Heart right ventricle (tissue), 16 donors: ENCODE results near the gene RFX3. TPM values are rescaled to one million over a fixed set of nuclear protein-coding genes. Genes with fewer than 3 reads are reported as not detected.
A peak's percentile ranks its signal among the peaks of the same experiment; 100 is the strongest.

Source experiments
- ATAC-seq, 8 donors: fragments of 200-7000 bp; cut with Tn5 transposase; one replicate each; pipeline ENCODE4 v1.9.1; 2020; ENCODE audit warnings: mild to moderate bottlenecking in 8 of 8, moderate library complexity in 8 of 8, moderate number of reproducible peaks in 1 of 8
- DNase-seq, 2 donors: peaks; one replicate each; pipeline ENCODE4 v3.0.0-alpha.2; 2020
- H3K27ac ChIP-seq, 10 donors: fragments of 200-600 bp; sonication (generic) in 2 of 10; one replicate each; pipeline versions ENCODE4 v1.5.0 to v1.8.0; 2020 to 2022; ENCODE audit warnings: mild to moderate bottlenecking in 3 of 10
- H3K27me3 ChIP-seq, 7 donors: fragments of 200-600 bp; one replicate each; pipeline ENCODE4 v1.8.0; 2021 to 2022; ENCODE audit warnings: mild to moderate bottlenecking in 2 of 7
- H3K36me3 ChIP-seq, 9 donors: fragments of 200-600 bp; sonication (generic) in 1 of 9; one replicate each; pipeline versions ENCODE4 v1.5.0 to v1.8.0; 2020 to 2022; ENCODE audit warnings: mild to moderate bottlenecking in 2 of 9
- H3K4me1 ChIP-seq, 9 donors: fragments of 200-600 bp; sonication (generic) in 1 of 9; one replicate each; pipeline versions ENCODE4 v1.5.0 to v1.8.0; 2020 to 2022; ENCODE audit warnings: mild to moderate bottlenecking in 4 of 9
- H3K4me3 ChIP-seq, 10 donors: fragments of 200-600 bp; sonication (generic) in 2 of 10; one replicate each; pipeline versions ENCODE4 v1.5.0 to v1.8.0; 2020 to 2022; ENCODE audit warnings: mild to moderate bottlenecking in 7 of 10, moderate library complexity in 2 of 10
- H3K9me3 ChIP-seq, 11 donors: fragments of 200-600 bp in 10 of 11; sonication (generic) in 2 of 11; one replicate each; pipeline versions ENCODE4 v1.5.0 to v1.8.0; 2013 to 2022; ENCODE audit warnings: mild to moderate bottlenecking in 2 of 11, control low read depth in 1 of 11, moderate library complexity in 1 of 11
- CTCF ChIP-seq, 9 donors: fragments of 200-600 bp; sonication (generic) in 2 of 9; IDR thresholded peaks; one replicate each; pipeline versions ENCODE4 v1.5.0 to v1.8.0; 2021 to 2022; ENCODE audit warnings: antibody characterized with exemption in 9 of 9, mild to moderate bottlenecking in 5 of 9, moderate library complexity in 1 of 9
- WGBS, 2 donors: extraction: QIAGEN DNeasy Blood & Tissue Kit; methylation state at CpG; one replicate each; pipeline ENCODE4 v1.1.7; 2013; ENCODE audit warnings: inconsistent platforms in 1 of 2; 5-methylcytosine and 5-hydroxymethylcytosine counted together
- intact Hi-C, 10 donors: fragments of 100-400 bp; cut with DNase I; formaldehyde crosslinking; loops; one replicate each; pipeline versions ENCODE4 v1.11.1 to v1.14.2; 2022
- polyA plus RNA-seq, 2 donors: library from polyadenylated mRNA; stranded (reverse); fragments of 200-250 nt; gene quantifications; one replicate each; pipeline ENCODE4 v1.2.3, GENCODE V29; 2013
- total RNA-seq, 10 donors: library from RNA; stranded (reverse); fragmentation: NEBNext Ultra II Directional in 3 of 10; extraction: Animal tissue kit (Norgen Biotek cat#: 25700) in 3 of 10; gene quantifications; one replicate each; pipeline versions ENCODE4 v1.2.1 to v1.2.4, GENCODE V29; 2021 to 2023
- donor health status: Arrhythmogenic right ventricular cardiomyopathy.
- donor health status: ischemic (EF 13 %, LVEDD 7.1; RV severe dilation, severe dysfunction).
- donor health status: healthy with polysubstance abuse.
- donor health status: DM: no; HTN: yes; CAD: no.
- donor health status: DM: no; HTN: no; CAD: no.
- donor health status: ischemic (EF 25% LVEDD 6.9; RV normal size, moderate dysfunction).
- donor health status: ischemic (EF 25% LVEDD 5.7; RV mildly dilated, moderate dysfunction).
- donor health status: healthy.
- donor health status: DM: yes; HTN: yes; CAD: no.
- donor health status: Ischemic cardiomyopathy.
- donor health status: ischemic (EF 35%, LVEDD 5.7; RV mildly dilated, moderate dysfunction).
- donor health status: nonischemic (EF 11% LVEDD 7.7; RV severe dilation, severe dysfunction).
- donor health status: DM: yes; HTN: yes; CAD: no.
- donor health status: PGD.
- donor health status: ischemic (EF 29% LVEDD 5.4; RV normal size, mild dysfunction).
- donor health status: nonischemic (EF 23%, LVEDD 6.1; RV moderate dilation, normal function).

Gene RFX3
- total and polyA plus RNA-seq, 12 donors, result 0.43 to 5.9 (median 3.5) TPM

DNA sequence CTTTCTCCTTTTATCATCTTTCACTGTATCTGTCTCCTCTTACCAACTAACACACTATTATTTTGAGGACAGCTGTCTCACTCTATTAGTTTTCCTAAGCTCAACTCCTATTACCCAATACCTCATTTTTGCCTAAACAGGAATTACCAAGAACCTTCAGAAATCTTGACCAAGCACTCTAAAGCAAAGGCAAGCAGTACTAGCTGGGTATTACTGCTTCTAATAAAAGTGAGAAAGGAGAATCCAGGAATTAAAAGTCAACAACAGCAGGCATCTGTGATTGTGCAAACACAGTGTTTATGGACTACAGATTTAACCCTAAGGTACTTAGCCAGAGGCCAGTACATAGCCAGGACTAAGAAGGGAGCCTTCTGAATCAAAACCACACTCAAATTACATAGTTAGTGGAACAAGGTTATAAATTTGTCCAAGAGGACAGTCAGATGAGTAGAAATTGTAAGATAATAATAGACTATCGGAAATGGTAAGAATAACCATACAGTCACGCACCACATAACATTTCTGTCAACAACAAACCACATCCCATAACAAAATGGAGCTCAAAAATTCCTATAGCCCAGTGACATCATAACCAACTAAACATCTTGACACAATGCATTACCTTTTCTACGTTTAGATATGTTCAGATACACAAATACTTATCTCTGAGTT, 8.3 kb downstream of the RFX3 start:
- ATAC-seq (no peak), DNase-seq (no peak)
- Histone ChIP-seq H3K36me3 (no peaks in the 10 kb centered on the region), H3K27ac (no peak overlapping the region), H3K4me3 (no peak overlapping the region), H3K9me3 (no peaks in the 10 kb centered on the region), H3K4me1 (peaks cover 0 to 23% (median 0%) of the 10 kb centered on the region in 9 donors), H3K27me3 (no peaks in the 10 kb centered on the region)
- TF ChIP-seq CTCF (IDR thresholded peaks at IDR 0.05), result no peak
- intact Hi-C loops, result no loop called here
- 89 to 96% methylated on average over 3 of the region's 3 CpGs for WGBS, 2 donors

GRCh38 chr9:3516667-3517330, 9.0 kb downstream of the RFX3 start:
- no peaks in the 10 kb centered on the region for H3K27me3 ChIP-seq
- no peak overlapping the region for H3K27ac ChIP-seq
- 89 to 90% methylated on average over 4 of the region's 4 CpGs for WGBS, 2 donors
- DNase-seq, result no peak
- no peak for TF ChIP-seq CTCF (IDR thresholded peaks at IDR 0.05)
- no peaks in the 10 kb centered on the region for H3K9me3 ChIP-seq
- ATAC-seq, result peak in 1 of 8 donors; percentile 39
- intact Hi-C loops, result no loop called here
- H3K4me1 ChIP-seq, result peaks cover 0 to 29% (median 0%) of the 10 kb centered on the region in 9 donors
- no peaks in the 10 kb centered on the region for H3K36me3 ChIP-seq
- H3K4me3 ChIP-seq, result no peak overlapping the region

DNA sequence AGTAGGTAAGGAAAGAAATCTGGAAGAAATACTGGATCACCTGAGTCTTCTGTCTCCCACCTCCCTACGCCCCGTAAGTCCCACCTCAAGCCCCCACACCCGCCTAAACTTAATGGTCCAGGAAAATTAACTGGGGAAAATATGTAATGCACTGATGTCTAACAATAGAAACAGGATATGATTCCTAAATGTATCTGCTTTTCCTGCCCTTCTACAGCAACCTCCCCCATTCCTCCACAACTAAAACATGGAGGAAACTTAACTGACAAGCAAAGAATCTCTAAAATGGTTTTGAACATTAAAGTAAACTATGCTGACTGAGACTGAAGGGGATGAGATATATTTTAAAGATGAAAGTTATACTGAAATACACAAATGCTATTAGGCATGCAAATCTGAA, 10.4 kb downstream of the RFX3 start:
- no peak for TF ChIP-seq CTCF (IDR thresholded peaks at IDR 0.05)
- ATAC-seq, result no peak
- DNase-seq, result no peak
- Histone ChIP-seq H3K36me3 (no peaks in the 10 kb centered on the region), H3K9me3 (no peaks in the 10 kb centered on the region), H3K4me3 (no peak overlapping the region), H3K4me1 (peaks cover 0 to 43% (median 0%) of the 10 kb centered on the region in 9 donors), H3K27ac (no peak overlapping the region), H3K27me3 (no peaks in the 10 kb centered on the region)
- intact Hi-C loops, result no loop called here
- WGBS, 2 donors, result 74 to 86% methylated on average over 3 of the region's 3 CpGs

GRCh38 chr9:3514786-3515185, 11.0 kb downstream of the RFX3 start:
- no peak for TF ChIP-seq CTCF (IDR thresholded peaks at IDR 0.05)
- DNase-seq, result no peak
- no peaks in the 10 kb centered on the region for H3K27me3 ChIP-seq
- no peaks in the 10 kb centered on the region for H3K9me3 ChIP-seq
- intact Hi-C loops, result no loop called here
- H3K4me3 ChIP-seq, result no peak overlapping the region
- 95 to 97% methylated on average over 3 of the region's 3 CpGs for WGBS, 2 donors
- H3K36me3 ChIP-seq, result no peaks in the 10 kb centered on the region
- no peak overlapping the region for H3K27ac ChIP-seq
- ATAC-seq, result no peak
- peaks cover 0 to 49% (median 0%) of the 10 kb centered on the region in 9 donors for H3K4me1 ChIP-seq
